ENCODE results near the gene TH.

DNA sequence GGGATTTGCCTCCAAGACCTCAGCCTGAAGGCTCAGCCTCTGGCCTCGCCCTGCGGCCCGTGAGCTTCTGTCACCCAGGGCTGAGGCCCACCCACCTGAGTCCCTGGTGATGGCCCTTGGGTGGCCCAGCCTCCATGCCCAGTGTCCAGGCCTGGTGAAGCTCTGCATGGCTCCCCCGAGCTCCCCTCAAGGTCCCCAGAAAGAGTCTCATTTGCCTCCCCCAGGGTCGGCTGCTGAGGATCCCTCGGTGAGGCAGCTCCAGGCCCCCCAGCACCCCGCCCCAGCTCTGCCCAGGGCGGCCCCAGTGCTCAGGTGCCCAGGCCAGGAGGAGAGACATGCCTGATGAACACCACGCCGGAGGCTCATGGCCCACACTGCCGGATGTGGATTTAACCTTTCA, 2.1 kb upstream of the TH start:
- TF ChIP-seq CTCF (IDR thresholded peaks at IDR 0.05 in 8 of 11, conservative IDR thresholded peaks at IDR 0.05 in 3 of 11) (no peak), POLR2A (IDR thresholded peaks at IDR 0.05) (no peak), POLR2AphosphoS5 (IDR thresholded peaks at IDR 0.05) (no peak)

Measured in spleen (tissue), 7 donors.